ES-I3 (cell line): ENCODE data around the gene INPP5A.
A peak's percentile ranks its signal among the peaks of the same experiment; 100 is the strongest.
"Not testable (repeated sequence)": the region's sequence is repeated elsewhere in the genome, so short reads cannot be mapped to it uniquely, and the experiment has no call there.

Experiments
- H3K36me3 ChIP-seq: 2 replicates; pipeline ENCODE4 v1.6.1; 2013; ENCODE audit warnings: mild to moderate bottlenecking, low read length, control low read depth, moderate library complexity; ENCODE audit not compliant: insufficient read depth
- H3K4me1 ChIP-seq: 2 replicates; pipeline ENCODE4 v1.6.1; 2013; ENCODE audit warnings: mild to moderate bottlenecking, control low read depth, low read length; ENCODE audit not compliant: insufficient read depth
- H3K9ac ChIP-seq: 2 replicates; pipeline ENCODE4 v1.6.1; 2013; ENCODE audit warnings: low read depth, mild to moderate bottlenecking, low read length, moderate library complexity
- H3K9me3 ChIP-seq: 2 replicates; pipeline ENCODE4 v1.6.1; 2013; ENCODE audit warnings: mild to moderate bottlenecking, low read length, moderate library complexity; ENCODE audit not compliant: control insufficient read depth, insufficient read depth

Gene INPP5A, protein sequence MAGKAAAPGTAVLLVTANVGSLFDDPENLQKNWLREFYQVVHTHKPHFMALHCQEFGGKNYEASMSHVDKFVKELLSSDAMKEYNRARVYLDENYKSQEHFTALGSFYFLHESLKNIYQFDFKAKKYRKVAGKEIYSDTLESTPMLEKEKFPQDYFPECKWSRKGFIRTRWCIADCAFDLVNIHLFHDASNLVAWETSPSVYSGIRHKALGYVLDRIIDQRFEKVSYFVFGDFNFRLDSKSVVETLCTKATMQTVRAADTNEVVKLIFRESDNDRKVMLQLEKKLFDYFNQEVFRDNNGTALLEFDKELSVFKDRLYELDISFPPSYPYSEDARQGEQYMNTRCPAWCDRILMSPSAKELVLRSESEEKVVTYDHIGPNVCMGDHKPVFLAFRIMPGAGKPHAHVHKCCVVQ

GRCh38 chr10:132537684-132538001, at the start of gene INPP5A:
Gene INPP5A, plus strand, starts transcription at chr10:132537787. Its CDS starts 310 bp downstream, at chr10:132538097.
- Histone ChIP-seq H3K36me3 (no peaks in the 10 kb centered on the region), H3K9me3 (no peaks in the 10 kb centered on the region), H3K9ac (peak within 1 kb of the TSS; percentile 81), H3K4me1 (peaks cover 23% of the 10 kb centered on the region)

DNA sequence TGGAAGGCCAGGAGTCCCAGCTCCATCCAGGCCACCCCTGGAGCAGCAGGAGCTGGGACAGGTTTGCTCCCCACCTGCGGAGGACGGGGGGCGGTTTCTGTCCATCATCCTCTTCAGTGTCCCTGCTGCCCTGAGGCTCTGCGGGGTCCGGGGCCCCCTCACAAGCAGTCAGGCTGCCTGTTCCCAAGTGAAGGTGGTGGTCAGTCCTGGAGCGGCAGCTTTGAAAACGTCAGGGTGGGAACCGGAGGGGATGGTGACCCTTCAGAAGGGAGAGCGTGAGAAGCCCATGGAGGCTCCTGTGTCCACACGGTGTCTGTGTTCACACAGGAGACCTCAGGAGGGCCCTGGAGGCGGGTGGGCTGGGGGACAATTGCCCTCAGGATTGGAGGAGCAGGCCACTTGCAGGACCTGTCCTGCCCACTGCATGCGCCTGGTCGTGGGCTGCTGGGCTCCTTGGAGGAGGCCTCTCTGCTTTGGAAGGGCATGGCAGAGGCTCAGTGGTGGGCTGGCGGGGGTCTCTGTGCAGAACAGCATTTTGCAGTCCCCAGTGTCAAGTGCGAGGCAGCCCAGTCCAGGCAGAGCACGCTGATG, 49.3 kb upstream of the INPP5A start:
- Histone ChIP-seq H3K9ac (no peak overlapping the region), H3K4me1 (no peaks in the 10 kb centered on the region), H3K36me3 (no peaks in the 10 kb centered on the region), H3K9me3 (no peaks in the 10 kb centered on the region)

GRCh38 chr10:132489053-132489703, 48.4 kb upstream of the INPP5A start:
- H3K9ac ChIP-seq, result no peak overlapping the region
- no peaks in the 10 kb centered on the region for H3K4me1 ChIP-seq
- no peaks in the 10 kb centered on the region for H3K36me3 ChIP-seq

DNA sequence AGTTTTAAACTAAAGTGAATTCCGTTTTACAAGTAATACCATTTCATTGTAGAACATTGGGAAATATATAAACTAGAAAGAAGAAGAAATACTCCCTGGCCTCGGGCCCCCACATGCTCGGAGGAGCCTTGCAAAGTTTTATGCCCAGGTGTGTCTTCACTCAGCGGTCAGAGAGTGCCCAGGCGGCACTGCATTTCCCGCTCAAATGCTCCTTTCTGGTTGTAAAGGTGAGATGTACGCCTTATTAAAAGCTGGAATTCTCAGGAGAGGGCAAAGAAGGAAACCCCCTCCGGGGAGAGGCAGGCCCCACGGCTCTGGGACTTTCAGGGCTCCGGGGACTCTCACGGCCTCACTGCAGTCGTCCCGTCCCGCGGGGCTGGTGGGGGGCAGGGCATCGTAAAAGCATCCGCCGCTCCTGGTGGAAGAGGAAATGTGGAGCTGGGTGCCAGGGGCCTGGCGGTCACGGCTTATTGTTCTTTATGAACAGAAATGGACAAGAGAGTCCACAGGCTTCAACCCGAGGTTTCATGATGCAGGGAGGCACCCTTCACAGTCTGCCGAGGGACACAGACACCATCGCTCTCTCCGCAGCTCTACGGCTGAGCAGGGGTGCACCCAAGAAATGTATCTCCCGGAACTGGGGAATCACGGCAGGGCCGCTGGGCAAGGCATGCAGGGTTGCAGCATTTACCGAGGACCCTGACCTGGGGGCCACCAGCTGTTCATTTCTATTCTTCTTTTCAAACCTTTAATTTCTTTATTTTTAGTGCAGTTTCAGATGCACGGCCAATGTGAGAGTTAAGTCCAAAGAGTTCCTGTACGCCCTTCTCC, 47.7 kb upstream of the INPP5A start:
- H3K36me3 ChIP-seq, result no peaks in the 10 kb centered on the region
- H3K9ac ChIP-seq, result no peak overlapping the region
- H3K9me3 ChIP-seq, result no peaks in the 10 kb centered on the region
- no peaks in the 10 kb centered on the region for H3K4me1 ChIP-seq

More at GRCh38 chr10:132489053-132489703, 48.4 kb upstream of the INPP5A start:
- H3K9me3 ChIP-seq, result no peaks in the 10 kb centered on the region

GRCh38 chr10:132491534-132491933, 46.1 kb upstream of the INPP5A start:
- not testable (repeated sequence) for H3K9me3 ChIP-seq, H3K36me3 ChIP-seq, H3K4me1 ChIP-seq, H3K9ac ChIP-seq

DNA sequence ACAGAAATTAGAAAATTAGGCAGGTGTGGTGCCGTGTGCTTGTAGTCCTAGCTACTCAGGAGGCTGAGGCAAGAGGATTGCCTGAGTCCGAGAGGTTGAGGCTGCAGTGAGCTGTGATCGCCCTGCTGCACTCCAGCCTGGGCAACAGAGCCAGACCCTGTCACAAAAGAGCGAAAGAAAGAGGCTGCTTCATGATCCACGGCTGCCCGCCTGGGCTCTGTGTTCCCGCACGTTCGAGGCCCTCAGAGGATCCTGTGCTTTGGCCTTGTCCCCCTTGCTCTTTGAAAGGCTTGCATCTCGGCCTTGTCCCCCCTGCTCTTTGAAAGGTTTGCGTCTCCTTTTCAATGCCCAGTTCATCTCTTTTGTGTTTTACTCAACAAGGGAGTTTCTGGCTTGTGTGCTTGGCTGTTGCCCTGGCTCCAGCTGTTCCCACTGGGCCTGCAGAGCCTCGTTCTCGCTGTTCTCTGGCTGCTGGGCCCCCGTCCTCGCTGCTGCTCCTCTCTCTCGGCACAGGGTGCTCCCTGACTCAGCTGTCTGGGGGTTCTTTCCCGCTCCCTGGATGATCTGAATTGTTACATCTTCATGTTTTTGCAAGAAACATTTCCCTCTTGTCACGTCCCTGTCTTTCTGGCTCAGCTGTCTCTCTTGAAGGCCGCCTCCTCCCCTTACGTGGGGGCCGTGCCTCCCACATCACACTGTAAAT, 45.1 kb upstream of the INPP5A start:
- Histone ChIP-seq H3K36me3 (no peaks in the 10 kb centered on the region), H3K9me3 (no peaks in the 10 kb centered on the region), H3K9ac (no peak overlapping the region), H3K4me1 (no peaks in the 10 kb centered on the region)

- Histone ChIP-seq H3K9ac (no peak overlapping the region), H3K9me3 (no peaks in the 10 kb centered on the region), H3K4me1 (no peaks in the 10 kb centered on the region), H3K36me3 (no peaks in the 10 kb centered on the region)
Observed at GRCh38 chr10:132493246-132493755, 44.3 kb upstream of the INPP5A start.

GRCh38 chr10:132493756-132494290, 43.8 kb upstream of the INPP5A start:
- no peaks in the 10 kb centered on the region for H3K9me3 ChIP-seq
- H3K4me1 ChIP-seq, result no peaks in the 10 kb centered on the region
- no peaks in the 10 kb centered on the region for H3K36me3 ChIP-seq
- H3K9ac ChIP-seq, result no peak overlapping the region

GRCh38 chr10:132494866-132495630, 42.5 kb upstream of the INPP5A start:
- Histone ChIP-seq H3K9me3 (no peaks in the 10 kb centered on the region), H3K4me1 (no peaks in the 10 kb centered on the region), H3K9ac (no peak overlapping the region), H3K36me3 (no peaks in the 10 kb centered on the region)

GRCh38 chr10:132496360-132497062, 41.1 kb upstream of the INPP5A start:
- Histone ChIP-seq H3K9ac (no peak overlapping the region), H3K36me3 (no peaks in the 10 kb centered on the region), H3K4me1 (no peaks in the 10 kb centered on the region), H3K9me3 (no peaks in the 10 kb centered on the region)

DNA sequence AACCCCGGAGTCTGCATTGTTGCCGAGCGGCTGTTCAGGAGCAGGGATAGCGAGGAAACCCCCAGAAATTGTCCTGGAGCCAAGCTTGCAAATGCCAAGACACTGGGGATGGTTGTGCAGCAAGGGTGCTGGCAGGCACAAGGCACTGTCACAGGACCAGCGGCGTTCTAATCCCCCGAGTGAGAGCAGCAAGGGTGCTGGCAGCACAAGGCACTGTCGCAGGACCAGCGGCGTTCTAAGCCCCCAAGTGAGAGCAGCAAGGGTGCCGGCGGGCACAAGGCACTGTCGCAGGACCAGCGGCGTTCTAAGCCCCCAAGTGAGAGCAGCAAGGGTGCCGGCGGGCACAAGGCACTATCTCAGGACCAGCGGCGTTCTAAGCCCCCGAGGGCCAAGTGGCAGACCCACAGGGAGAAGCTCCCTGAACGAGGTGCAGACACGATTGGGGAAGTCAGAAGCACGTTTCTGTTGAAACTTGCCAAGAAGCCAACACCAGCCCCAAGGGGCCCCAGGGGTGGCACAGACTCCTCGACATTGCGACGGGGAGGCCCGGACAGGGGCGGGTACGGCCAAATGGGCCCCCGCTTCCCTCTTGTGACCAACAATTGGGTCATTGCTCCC, 40.4 kb upstream of the INPP5A start:
- Histone ChIP-seq H3K9me3 (no peaks in the 10 kb centered on the region), H3K9ac (no peak overlapping the region), H3K36me3 (no peaks in the 10 kb centered on the region), H3K4me1 (no peaks in the 10 kb centered on the region)

DNA sequence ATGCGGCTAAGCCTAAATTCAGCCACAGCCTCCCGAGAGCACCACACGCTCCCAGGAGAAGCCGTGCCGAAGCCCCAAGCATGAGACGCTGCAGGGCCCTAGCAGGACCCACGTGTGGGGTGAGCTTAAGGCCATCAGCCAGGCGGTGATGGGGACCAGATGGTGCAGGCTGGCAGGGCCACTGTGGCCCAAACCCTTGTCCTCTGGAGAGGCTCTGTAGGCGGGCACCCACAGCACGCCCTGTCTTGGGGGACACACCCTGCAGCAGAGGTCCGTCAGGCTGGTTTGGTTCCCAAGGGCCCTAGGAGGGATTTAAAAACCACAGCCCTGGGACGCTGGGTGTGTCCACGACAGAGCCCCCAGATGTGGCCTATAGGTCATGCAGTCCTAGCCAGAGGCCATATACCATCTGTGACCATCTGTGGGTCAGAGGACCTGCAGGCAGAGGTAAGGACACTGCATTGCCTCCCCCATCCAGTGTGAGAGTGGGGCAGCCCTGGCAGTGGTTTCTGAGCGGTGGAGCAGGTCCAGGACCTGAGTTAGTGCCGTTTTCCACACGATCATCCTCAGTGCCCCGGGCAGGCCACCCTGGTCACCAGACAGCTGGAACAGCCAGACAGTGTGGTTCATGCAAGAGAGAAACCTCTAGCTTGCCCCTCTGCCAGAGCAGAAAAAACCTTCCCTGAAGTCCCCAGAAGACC, 39.6 kb upstream of the INPP5A start:
- H3K36me3 ChIP-seq, result no peaks in the 10 kb centered on the region
- H3K4me1 ChIP-seq, result no peaks in the 10 kb centered on the region
- no peak overlapping the region for H3K9ac ChIP-seq
- H3K9me3 ChIP-seq, result no peaks in the 10 kb centered on the region
